Endothelial cell of umbilical vein (primary cell): ENCODE data around the gene TUBB3. TPM values are rescaled to one million over a fixed set of nuclear protein-coding genes. Genes with fewer than 3 reads are reported as not detected.

Experiments
- BruUV-seq: library from RNA; stranded (reverse); fragments of 400-500 nt; replicated peaks from 2 replicates; lab custom pipeline; 2021; lab: Mats Ljungman, UMichigan
- CTCF ChIA-PET: fragments of 300-600, 350-600 bp; sonication (Branson Sonifier 250); formaldehyde crosslinking; loops from one replicate; lab custom pipeline; 2021; ENCODE audit warnings: antibody characterized with exemption, inconsistent platforms; lab: Charles Lee
- POLR2A ChIA-PET: fragments of 300-600, 350-600 bp; sonication (Branson Sonifier 250); formaldehyde crosslinking; loops from one replicate; lab custom pipeline; 2021; ENCODE audit warnings: antibody characterized with exemption, inconsistent platforms; lab: Charles Lee
- DNase-seq: peaks from one replicate; pipeline ENCODE4 v3.0.0-alpha.2; 2011; ENCODE audit warnings: low read depth, low spot score
- FAIRE-seq: peaks from 2 replicates; lab custom pipeline; 2011; peaks lifted over from hg19 to GRCh38; lab: Jason Lieb, UNC
- H2AFZ ChIP-seq: 2 replicates; pipeline ENCODE4 v1.6.0; 2012; ENCODE audit warnings: low read depth, low read length, control low read depth, inconsistent platforms
- H3K27ac ChIP-seq: 2 replicates; pipeline ENCODE4 v1.5.1; 2011; ENCODE audit warnings: low read depth, mild to moderate bottlenecking, control low read depth, low read length, moderate library complexity; ENCODE audit not compliant: insufficient read depth
- H3K27me3 ChIP-seq, 2 experiments: 2 replicates each; pipeline versions ENCODE4 v1.6.0 to v1.6.1; 2011; ENCODE audit warnings: low read length in 2 of 2, mixed read lengths in 1 of 2; ENCODE audit not compliant: control insufficient read depth in 2 of 2, insufficient read depth in 2 of 2
- H3K36me3 ChIP-seq, 2 experiments: 2 replicates in 1 of 2; 3 replicates in 1 of 2; pipeline ENCODE4 v1.5.1; 2011; ENCODE audit warnings: low read length in 2 of 2, mild to moderate bottlenecking in 1 of 2, moderate library complexity in 1 of 2; ENCODE audit not compliant: control insufficient read depth in 2 of 2, insufficient read depth in 2 of 2; ENCODE audit errors: extremely low read depth in 1 of 2
- H3K4me1 ChIP-seq: 3 replicates; pipeline ENCODE4 v1.5.1; 2011; ENCODE audit warnings: mild to moderate bottlenecking, low read length; ENCODE audit not compliant: control insufficient read depth, insufficient read depth; ENCODE audit errors: extremely low read depth
- H3K4me2 ChIP-seq: 2 replicates; pipeline ENCODE4 v1.6.1; 2011; ENCODE audit warnings: low read length, control low read depth, mixed read lengths; ENCODE audit not compliant: insufficient read depth
- H3K4me3 ChIP-seq, 3 experiments: fragments of 200-600 bp in 1 of 3; sonication (generic), shearing (Covaris generic) in 1 of 3; replicated peaks in 1 of 3; 2 replicates each; pipeline ENCODE4 v1.5.1; 2011 to 2016; ENCODE audit warnings: control low read depth in 3 of 3, low read length in 3 of 3, mild to moderate bottlenecking in 2 of 3, inconsistent platforms in 1 of 3, low read depth in 1 of 3, moderate library complexity in 1 of 3; ENCODE audit not compliant: insufficient read depth in 1 of 3
- H3K79me2 ChIP-seq: 2 replicates; pipeline ENCODE4 v1.6.0; 2012; ENCODE audit warnings: low read length, inconsistent platforms; ENCODE audit not compliant: control insufficient read depth, insufficient read depth
- H3K9ac ChIP-seq: replicated peaks from 2 replicates; pipeline ENCODE3; 2011; ENCODE audit warnings: low read length, control low read depth; ENCODE audit not compliant: insufficient read depth; ENCODE audit errors: extremely low read depth
- H3K9me1 ChIP-seq: replicated peaks from 3 replicates; pipeline ENCODE4 v1.6.0; 2011; ENCODE audit warnings: mild to moderate bottlenecking, low read length; ENCODE audit not compliant: control insufficient read depth, insufficient read depth; ENCODE audit errors: extremely low read depth
- H3K9me3 ChIP-seq: replicated peaks from 2 replicates; pipeline ENCODE4 v1.5.1; 2012; ENCODE audit warnings: low read length, inconsistent platforms; ENCODE audit not compliant: control insufficient read depth, insufficient read depth
- H4K20me1 ChIP-seq: replicated peaks from 2 replicates; pipeline ENCODE3; 2011; ENCODE audit warnings: mild to moderate bottlenecking, low read length; ENCODE audit not compliant: control insufficient read depth, insufficient read depth; ENCODE audit errors: extremely low read depth
- EZH2 ChIP-seq: IDR thresholded peaks from 2 replicates; pipeline ENCODE4 v1.6.1; 2012; ENCODE audit warnings: borderline replicate concordance, low read depth, mild to moderate bottlenecking, moderate library complexity, low read length, inconsistent platforms; ENCODE audit not compliant: severe bottlenecking
- FOS ChIP-seq: IDR thresholded peaks from 2 replicates; pipeline ENCODE4 v1.6.1; 2011; ENCODE audit warnings: mild to moderate bottlenecking, low read length, moderate library complexity, borderline replicate concordance; ENCODE audit not compliant: insufficient read depth
- GATA2 ChIP-seq: IDR thresholded peaks from 2 replicates; pipeline ENCODE4 v1.7.0; 2011; ENCODE audit warnings: low read depth, mild to moderate bottlenecking, moderate library complexity, mixed read lengths, low read length; ENCODE audit not compliant: insufficient read length, insufficient read depth
- JUN ChIP-seq: IDR thresholded peaks from 2 replicates; pipeline ENCODE4 v1.6.1; 2011; ENCODE audit warnings: borderline replicate concordance, low read depth; ENCODE audit not compliant: insufficient read length, insufficient read depth
- MYC ChIP-seq: IDR thresholded peaks from one replicate; pipeline ENCODE4 v1.6.1; 2011; ENCODE audit warnings: mild to moderate bottlenecking, low read depth, low read length
- POLR2A ChIP-seq: IDR thresholded peaks from 2 replicates; pipeline ENCODE4 v1.6.1; 2012; ENCODE audit warnings: low read depth, mild to moderate bottlenecking, control low read depth, low read length
- POLR2AphosphoS5 ChIP-seq: IDR thresholded peaks from 2 replicates; pipeline ENCODE4 v1.6.1; 2012; ENCODE audit warnings: low read depth, mild to moderate bottlenecking, control low read depth, low read length, moderate library complexity; ENCODE audit not compliant: insufficient read depth
- dilution Hi-C: fragments of 300-500 bp; cut with MboI; formaldehyde crosslinking; loops from one replicate; pipeline ENCODE4 v1.15.0; 2019; ENCODE audit warnings: low sequenced_read_pairs; ENCODE audit not compliant: extremely low pct_ligation_motif_present
- intact Hi-C: fragments of 100-400 bp; cut with micrococcal nuclease; formaldehyde crosslinking; loops from one replicate; pipeline ENCODE4 v1.10.0; 2022
- polyA plus RNA-seq, 4 experiments: library from polyadenylated mRNA; depleted of rRNA in 3 of 4; stranded (reverse) in 3 of 4; unstranded in 1 of 4; fragments of >200 nt; gene quantifications; 2 replicates each; pipeline versions ENCODE4 v1.2.1 to v1.2.3, GENCODE V29; 2011 to 2012; ENCODE audit warnings: missing spikeins in 1 of 4
- total RNA-seq: library from RNA; stranded (reverse); gene quantifications from 2 replicates; pipeline ENCODE4 v1.2.3, GENCODE V29; 2021
- TF ChIP-seq, protein P1 (sequence below), 2 donors: IDR thresholded peaks; 1 replicate in 1 of 2; 2 replicates in 1 of 2; pipeline ENCODE4 v1.5.1; 2011; ENCODE audit warnings: low read length in 2 of 2, mild to moderate bottlenecking in 2 of 2, moderate library complexity in 2 of 2, control low read depth in 1 of 2, inconsistent platforms in 1 of 2, low read depth in 1 of 2; ENCODE audit not compliant: insufficient read depth in 1 of 2; ENCODE audit errors: extremely low read depth in 1 of 2

Gene TUBB3
- total and polyA plus RNA-seq, 2 donors (not counting 3 experiments of a cell fraction or from before 2014, with no cell fraction given), result 170 to 215 TPM

DNA sequence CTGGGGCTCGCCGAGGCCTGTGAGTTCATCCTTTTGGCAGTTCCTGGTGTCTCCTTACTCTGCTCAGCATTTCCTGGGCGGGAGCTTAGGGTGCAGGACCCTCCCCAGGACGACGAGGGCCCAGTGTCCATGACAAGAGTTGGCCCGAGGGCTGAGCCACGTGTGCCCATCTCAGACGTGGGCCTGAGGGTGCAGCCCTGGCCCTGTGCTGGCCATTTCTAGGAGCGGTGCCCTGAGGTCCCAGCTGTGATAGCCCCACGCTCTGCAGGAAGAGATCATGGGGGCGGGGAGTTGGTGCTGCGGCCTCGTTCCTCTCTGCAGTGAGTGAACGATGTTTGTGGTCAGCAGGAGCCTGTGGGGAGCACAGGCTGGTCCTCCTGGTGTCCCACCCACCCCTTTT, 10.5 kb upstream of the TUBB3 start:
- no peak for DNase-seq
- H3K79me2 ChIP-seq, result no peaks in the 10 kb centered on the region
- no peak overlapping the region for H3K4me3 ChIP-seq
- H3K36me3 ChIP-seq, result peaks cover 6 to 21% of the 10 kb centered on the region in 2 experiments
- H3K9me1 ChIP-seq, result no peaks in the 10 kb centered on the region
- intact Hi-C loops (no loop called here), dilution Hi-C loops (no loop called here)
- no TSS peak for BruUV-seq
- no peaks in the 10 kb centered on the region for H3K27me3 ChIP-seq
- no peaks in the 10 kb centered on the region for H4K20me1 ChIP-seq
- no peak overlapping the region for H3K27ac ChIP-seq
- TF ChIP-seq POLR2A (no peak), POLR2AphosphoS5 (no peak), EZH2 (no peak), FOS (no peak), MYC (no peak), GATA2 (no peak), JUN (no peak)
- TF ChIP-seq, protein P1, sequence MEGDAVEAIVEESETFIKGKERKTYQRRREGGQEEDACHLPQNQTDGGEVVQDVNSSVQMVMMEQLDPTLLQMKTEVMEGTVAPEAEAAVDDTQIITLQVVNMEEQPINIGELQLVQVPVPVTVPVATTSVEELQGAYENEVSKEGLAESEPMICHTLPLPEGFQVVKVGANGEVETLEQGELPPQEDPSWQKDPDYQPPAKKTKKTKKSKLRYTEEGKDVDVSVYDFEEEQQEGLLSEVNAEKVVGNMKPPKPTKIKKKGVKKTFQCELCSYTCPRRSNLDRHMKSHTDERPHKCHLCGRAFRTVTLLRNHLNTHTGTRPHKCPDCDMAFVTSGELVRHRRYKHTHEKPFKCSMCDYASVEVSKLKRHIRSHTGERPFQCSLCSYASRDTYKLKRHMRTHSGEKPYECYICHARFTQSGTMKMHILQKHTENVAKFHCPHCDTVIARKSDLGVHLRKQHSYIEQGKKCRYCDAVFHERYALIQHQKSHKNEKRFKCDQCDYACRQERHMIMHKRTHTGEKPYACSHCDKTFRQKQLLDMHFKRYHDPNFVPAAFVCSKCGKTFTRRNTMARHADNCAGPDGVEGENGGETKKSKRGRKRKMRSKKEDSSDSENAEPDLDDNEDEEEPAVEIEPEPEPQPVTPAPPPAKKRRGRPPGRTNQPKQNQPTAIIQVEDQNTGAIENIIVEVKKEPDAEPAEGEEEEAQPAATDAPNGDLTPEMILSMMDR (IDR thresholded peaks at IDR 0.05; ENCODE audit: extremely low read depth in 1 of 2, insufficient read depth in 1 of 2, low read depth in 1 of 2, low read length in 2 of 2), result no peak
- H3K4me1 ChIP-seq, result peaks cover 6% of the 10 kb centered on the region
- FAIRE-seq, result no peak
- ChIA-PET POLR2A (no interaction called here), CTCF (interaction anchor here (1.1 kb wide), 1 partner anchor 10 kb away, joined by 4 read pairs; no protein-coding TSS in a partner anchor)
- H3K9me3 ChIP-seq, result no peaks in the 10 kb centered on the region
- no peak overlapping the region for H3K4me2 ChIP-seq
- H2AFZ ChIP-seq, result no peak overlapping the region
- no peak overlapping the region for H3K9ac ChIP-seq
